GM19023 (cell line): ENCODE measurements around the gene CMPK2.
"Not testable (repeated sequence)": the region's sequence is repeated elsewhere in the genome, so short reads cannot be mapped to it uniquely, and the experiment has no call there.

Source experiments
- ATAC-seq: cut with Tn5 transposase; IDR thresholded peaks from one replicate; pipeline ENCODE4 v1.9.1; 2021; ENCODE audit warnings: mild to moderate bottlenecking, moderate library complexity; ENCODE audit not compliant: unreplicated experiment

The CMPK2 gene

GRCh38 chr2:6865346-6866274, at the start of gene CMPK2:
Gene CMPK2 (minus strand): TSS chr2:6865907. CDS start chr2:6865696, 211 bp downstream.
- peak; percentile 76 for ATAC-seq

- no peak for ATAC-seq
These were observed 49.7 kb upstream of the CMPK2 start for GRCh38 chr2:6915399-6915798.

GRCh38 chr2:6914828-6915227, 49.1 kb upstream of the CMPK2 start:
- no peak for ATAC-seq

GRCh38 chr2:6913415-6914157, 47.9 kb upstream of the CMPK2 start:
- ATAC-seq: no peak

- no peak for ATAC-seq
These were observed 46.0 kb upstream of the CMPK2 start for GRCh38 chr2:6911721-6912120.

GRCh38 chr2:6909431-6910385, 44.0 kb upstream of the CMPK2 start:
- peak; percentile 97 for ATAC-seq

- no peak for ATAC-seq
These were observed 42.6 kb upstream of the CMPK2 start for GRCh38 chr2:6908291-6908690.

GRCh38 chr2:6906165-6906741, 40.5 kb upstream of the CMPK2 start:
- no peak for ATAC-seq

- no peak for ATAC-seq
These were observed 40.0 kb upstream of the CMPK2 start for GRCh38 chr2:6905668-6906067.

- not testable (repeated sequence) for ATAC-seq
These were observed 36.9 kb upstream of the CMPK2 start for GRCh38 chr2:6902581-6902980.

- ATAC-seq: no peak
These were observed 31.4 kb upstream of the CMPK2 start for GRCh38 chr2:6896930-6897759.

GRCh38 chr2:6893876-6894482, 28.3 kb upstream of the CMPK2 start:
- ATAC-seq: no peak

GRCh38 chr2:6888724-6889123, 23.0 kb upstream of the CMPK2 start:
- ATAC-seq: no peak

GRCh38 chr2:6887751-6888192, 22.1 kb upstream of the CMPK2 start:
- ATAC-seq: no peak

GRCh38 chr2:6885968-6886367, 20.3 kb upstream of the CMPK2 start:
- no peak for ATAC-seq

GRCh38 chr2:6885551-6885950, 19.8 kb upstream of the CMPK2 start:
- ATAC-seq: no peak

- no peak for ATAC-seq
These were observed 17.9 kb upstream of the CMPK2 start for GRCh38 chr2:6883448-6884122.

GRCh38 chr2:6881516-6881915, 15.8 kb upstream of the CMPK2 start:
- ATAC-seq: no peak

- ATAC-seq: no peak
These were observed 15.3 kb upstream of the CMPK2 start for GRCh38 chr2:6881046-6881445.
